ENCODE data around the gene GABPB2. TPM values are rescaled to one million over a fixed set of nuclear protein-coding genes. Genes with fewer than 3 reads are reported as not detected.

Gene GABPB2
- total and polyA plus RNA-seq, 2 donors from 2014 or later: 4.7 to 20.5 TPM

GRCh38 chr1:151171190-151171589, 100.6 kb downstream of the GABPB2 start:
- no peak for TF ChIP-seq CTCF (IDR thresholded peaks at IDR 0.05; ENCODE audit: borderline replicate concordance, extremely low read depth, insufficient read depth)
- no peaks in the 10 kb centered on the region for H3K27me3 ChIP-seq (ENCODE audit: control insufficient read depth, insufficient read depth, low read length)
- H3K4me3 ChIP-seq (ENCODE audit: low read length in 3 of 3): no peak overlapping the region
- H3K36me3 ChIP-seq (ENCODE audit: control insufficient read depth in 2 of 3, insufficient read depth in 3 of 3, low read length in 3 of 3): peaks cover 7 to 17% (median 14%) of the 10 kb centered on the region in 3 donors
- peaks cover 0 to 9% (median 0%) of the 10 kb centered on the region in 3 donors for H3K4me1 ChIP-seq (ENCODE audit: control insufficient read depth in 2 of 3, insufficient read depth in 2 of 3, low read depth in 1 of 3, low read length in 3 of 3)
- DNase-seq (no peak), FAIRE-seq (no peak)
- H3K27ac ChIP-seq (ENCODE audit: low read depth in 2 of 2, low read length in 2 of 2): no peak overlapping the region
- H3K9ac ChIP-seq (ENCODE audit: low read length in 3 of 3): no peak overlapping the region
- no peaks in the 10 kb centered on the region for H3K9me3 ChIP-seq (ENCODE audit: control insufficient read depth in 2 of 3, insufficient read depth in 1 of 3, low read length in 3 of 3)
- intact Hi-C loops (cut with DNase I): no loop called here

Other genes starting within 250 kb of the GABPB2 start
- gene ARNT, start 194.2 kb upstream of the GABPB2 start, total RNA-seq: 46.0 TPM
- 13.0 TPM for gene ARNT, start 194.2 kb upstream of the GABPB2 start, polyA plus RNA-seq (ENCODE audit: insufficient read depth, low read depth, low replicate concordance)
- not detected for gene CTXND2, start 183.6 kb upstream of the GABPB2 start, total RNA-seq
- not detected for gene CTXND2, start 183.6 kb upstream of the GABPB2 start, polyA plus RNA-seq (ENCODE audit: insufficient read depth, low read depth, low replicate concordance)
- 51.6 TPM for gene SETDB1, start 144.4 kb upstream of the GABPB2 start, total RNA-seq
- gene SETDB1, start 144.4 kb upstream of the GABPB2 start, polyA plus RNA-seq (ENCODE audit: insufficient read depth, low read depth, low replicate concordance): 12.1 TPM
- 268 TPM for gene CERS2, start 95.9 kb upstream of the GABPB2 start, total RNA-seq
- 258 TPM for gene CERS2, start 95.9 kb upstream of the GABPB2 start, polyA plus RNA-seq (ENCODE audit: insufficient read depth, low read depth, low replicate concordance)
- gene ANXA9, start 88.5 kb upstream of the GABPB2 start, total RNA-seq: 3.3 TPM
- gene ANXA9, start 88.5 kb upstream of the GABPB2 start, polyA plus RNA-seq (ENCODE audit: insufficient read depth, low read depth, low replicate concordance): 38.5 TPM
- gene MINDY1, start 63.9 kb upstream of the GABPB2 start, total RNA-seq: 33.5 TPM
- 35.1 TPM for gene MINDY1, start 63.9 kb upstream of the GABPB2 start, polyA plus RNA-seq (ENCODE audit: insufficient read depth, low read depth, low replicate concordance)
- gene PRUNE1, start 62.3 kb upstream of the GABPB2 start, total RNA-seq: 24.0 TPM
- gene PRUNE1, start 62.3 kb upstream of the GABPB2 start, polyA plus RNA-seq (ENCODE audit: insufficient read depth, low read depth, low replicate concordance): 25.6 TPM
- 0.54 TPM for gene BNIPL, start 34.2 kb upstream of the GABPB2 start, total RNA-seq
- 3.1 TPM for gene BNIPL, start 34.2 kb upstream of the GABPB2 start, polyA plus RNA-seq (ENCODE audit: insufficient read depth, low read depth, low replicate concordance)
- 6.2 TPM for gene C1orf56, start 23.0 kb upstream of the GABPB2 start, total RNA-seq
- gene C1orf56, start 23.0 kb upstream of the GABPB2 start, polyA plus RNA-seq (ENCODE audit: insufficient read depth, low read depth, low replicate concordance): 12.8 TPM
- 107 TPM for gene CDC42SE1, start 11.1 kb upstream of the GABPB2 start, total RNA-seq
- gene CDC42SE1, start 11.1 kb upstream of the GABPB2 start, polyA plus RNA-seq (ENCODE audit: insufficient read depth, low read depth, low replicate concordance): 36.6 TPM
- gene MLLT11, start 10.4 kb upstream of the GABPB2 start, total RNA-seq: 1.4 TPM
- gene MLLT11, start 10.4 kb upstream of the GABPB2 start, polyA plus RNA-seq (ENCODE audit: insufficient read depth, low read depth, low replicate concordance): 2.3 TPM
- 7.6 TPM for gene SEMA6C, start 75.9 kb downstream of the GABPB2 start, total RNA-seq
- 17.4 TPM for gene SEMA6C, start 75.9 kb downstream of the GABPB2 start, polyA plus RNA-seq (ENCODE audit: insufficient read depth, low read depth, low replicate concordance)
- gene TNFAIP8L2, start 85.9 kb downstream of the GABPB2 start, total RNA-seq: 6.3 TPM
- 1.8 TPM for gene TNFAIP8L2, start 85.9 kb downstream of the GABPB2 start, polyA plus RNA-seq (ENCODE audit: insufficient read depth, low read depth, low replicate concordance)
- 7.9 TPM for gene LYSMD1, start 95.1 kb downstream of the GABPB2 start, total RNA-seq
- 9.1 TPM for gene LYSMD1, start 95.1 kb downstream of the GABPB2 start, polyA plus RNA-seq (ENCODE audit: insufficient read depth, low read depth, low replicate concordance)
- 33.4 TPM for gene SCNM1, start 95.4 kb downstream of the GABPB2 start, total RNA-seq
- 57.7 TPM for gene SCNM1, start 95.4 kb downstream of the GABPB2 start, polyA plus RNA-seq (ENCODE audit: insufficient read depth, low read depth, low replicate concordance)
- 0.66 TPM for gene TMOD4, start 105.2 kb downstream of the GABPB2 start, total RNA-seq
- gene TMOD4, start 105.2 kb downstream of the GABPB2 start, polyA plus RNA-seq (ENCODE audit: insufficient read depth, low read depth, low replicate concordance): 0.65 TPM
- gene VPS72, start 119.4 kb downstream of the GABPB2 start, total RNA-seq: 52.6 TPM
- 38.2 TPM for gene VPS72, start 119.4 kb downstream of the GABPB2 start, polyA plus RNA-seq (ENCODE audit: insufficient read depth, low read depth, low replicate concordance)
- gene PIP5K1A, start 127.8 kb downstream of the GABPB2 start, total RNA-seq: 49.0 TPM
- gene PIP5K1A, start 127.8 kb downstream of the GABPB2 start, polyA plus RNA-seq (ENCODE audit: insufficient read depth, low read depth, low replicate concordance): 15.5 TPM
- 123 TPM for gene PSMD4, start 184.0 kb downstream of the GABPB2 start, total RNA-seq
- gene PSMD4, start 184.0 kb downstream of the GABPB2 start, polyA plus RNA-seq (ENCODE audit: insufficient read depth, low read depth, low replicate concordance): 178 TPM
- gene ZNF687, start 211.5 kb downstream of the GABPB2 start, total RNA-seq: 30.3 TPM
- gene ZNF687, start 211.5 kb downstream of the GABPB2 start, polyA plus RNA-seq (ENCODE audit: insufficient read depth, low read depth, low replicate concordance): 8.5 TPM

Measured in kidney (tissue), 14 donors.